CD4-positive, CD25-positive, alpha-beta regulatory T cell (primary cell): ENCODE measurements around the gene ATE1. TPM values are rescaled to one million over a fixed set of nuclear protein-coding genes. Genes with fewer than 3 reads are reported as not detected.
"Not testable (repeated sequence)": the region's sequence is repeated elsewhere in the genome, so short reads cannot be mapped to it uniquely, and the experiment has no call there.

Source experiments
- ATAC-seq, 2 donors: fragments of 150-1000 bp; cut with Tn5 transposase; one replicate each; pipeline ENCODE4 v1.10.0; 2021; ENCODE audit warnings: low read depth in 2 of 2, moderate number of reproducible peaks in 2 of 2, moderate library complexity in 1 of 2
- DNase-seq, 3 donors: peaks; one replicate each; pipeline versions ENCODE4 v3.0.0 to v3.0.0-alpha.2; 2012 to 2022; ENCODE audit warnings: mixed read lengths in 1 of 3
- H3K27ac ChIP-seq: one replicate; pipeline ENCODE4 v1.7.0; 2013; ENCODE audit warnings: mild to moderate bottlenecking, low read length; ENCODE audit not compliant: insufficient read depth, poor library complexity, severe bottlenecking
- H3K27me3 ChIP-seq: one replicate; pipeline ENCODE4 v1.7.0; 2013; ENCODE audit warnings: low read length; ENCODE audit not compliant: control insufficient read depth, insufficient read depth
- H3K36me3 ChIP-seq: one replicate; pipeline ENCODE4 v1.7.0; 2013; ENCODE audit warnings: mild to moderate bottlenecking, low read length, moderate library complexity; ENCODE audit not compliant: control insufficient read depth, insufficient read depth
- H3K4me1 ChIP-seq: 2 replicates; pipeline ENCODE4 v1.7.0; 2013; ENCODE audit warnings: mild to moderate bottlenecking, low read length; ENCODE audit not compliant: insufficient read depth, control insufficient read depth, poor library complexity, severe bottlenecking
- H3K4me3 ChIP-seq: one replicate; pipeline ENCODE4 v1.7.0; 2013; ENCODE audit warnings: low read depth, mild to moderate bottlenecking, low read length, moderate library complexity
- H3K9me3 ChIP-seq, 2 experiments: 1 replicate in 1 of 2; 2 replicates in 1 of 2; pipeline ENCODE4 v1.7.0; 2013; ENCODE audit warnings: low read length in 2 of 2, mild to moderate bottlenecking in 1 of 2, moderate library complexity in 1 of 2; ENCODE audit not compliant: control insufficient read depth in 2 of 2
- H3K27ac Mint-ChIP-seq, 3 donors: one replicate each; pipeline ENCODE4 v1.8.0; 2020 to 2022; ENCODE audit warnings: mild to moderate bottlenecking in 3 of 3, mixed read lengths in 3 of 3, moderate library complexity in 2 of 3
- H3K27me3 Mint-ChIP-seq: one replicate; pipeline ENCODE4 v1.8.0; 2022; ENCODE audit warnings: mild to moderate bottlenecking, mixed read lengths
- H3K36me3 Mint-ChIP-seq: one replicate; pipeline ENCODE4 v1.8.0; 2020; ENCODE audit warnings: mixed read lengths
- H3K4me1 Mint-ChIP-seq, 4 donors: one replicate each; pipeline ENCODE4 v1.8.0; 2020 to 2022; ENCODE audit warnings: mixed read lengths in 4 of 4, mild to moderate bottlenecking in 1 of 4
- H3K4me3 Mint-ChIP-seq, 4 donors: one replicate each; pipeline ENCODE4 v1.8.0; 2020 to 2022; ENCODE audit warnings: mild to moderate bottlenecking in 4 of 4, mixed read lengths in 4 of 4, moderate library complexity in 3 of 4
- H3K9me3 Mint-ChIP-seq, 7 donors: one replicate each; pipeline ENCODE4 v1.8.0; 2020 to 2022; ENCODE audit warnings: mixed read lengths in 7 of 7, mild to moderate bottlenecking in 3 of 7, moderate library complexity in 2 of 7
- polyA plus RNA-seq, 4 donors: library from polyadenylated mRNA; unstranded; fragments of 300-500 nt; fragmentation: Illumina TruSeq; gene quantifications; one replicate each; pipeline ENCODE4 v1.2.3, GENCODE V29; 2021
- total RNA-seq: library from RNA; stranded (reverse); gene quantifications from one replicate; pipeline ENCODE4 v1.2.3, GENCODE V29; 2022

Gene ATE1
- total RNA-seq (34.5 TPM), polyA plus RNA-seq (10 to 100 TPM; 29.9 to 39.5 (median 34.3) TPM)

GRCh38 chr10:121927841-121928527, at the start of gene ATE1:
ATE1 (minus strand) TSS chr10:121928031; CDS start chr10:121927949, 82 bp downstream.
- ATAC-seq (peak; percentile 97 to 98), DNase-seq (peak; percentile 78 to 89 (median 81))
- Mint-ChIP-seq H3K4me1 (peaks cover 12 to 45% (median 29%) of the 10 kb centered on the region in 4 donors), H3K4me3 (peak within 1 kb of the TSS; percentile 90 to 99 (median 92)), H3K27me3 (no peaks in the 10 kb centered on the region), H3K9me3 (peaks cover 0 to 2% (median 0%) of the 10 kb centered on the region in 7 donors), H3K27ac (peak within 1 kb of the TSS; percentile 89 to 98 (median 97)), H3K36me3 (peaks cover 1% of the 10 kb centered on the region)
- Histone ChIP-seq H3K4me3 (peak within 1 kb of the TSS; percentile 95), H3K27ac (peak within 1 kb of the TSS; percentile 85), H3K36me3 (no peaks in the 10 kb centered on the region), H3K4me1 (peaks cover 21% of the 10 kb centered on the region), H3K27me3 (no peaks in the 10 kb centered on the region), H3K9me3 (no peaks in the 10 kb centered on the region)

DNA sequence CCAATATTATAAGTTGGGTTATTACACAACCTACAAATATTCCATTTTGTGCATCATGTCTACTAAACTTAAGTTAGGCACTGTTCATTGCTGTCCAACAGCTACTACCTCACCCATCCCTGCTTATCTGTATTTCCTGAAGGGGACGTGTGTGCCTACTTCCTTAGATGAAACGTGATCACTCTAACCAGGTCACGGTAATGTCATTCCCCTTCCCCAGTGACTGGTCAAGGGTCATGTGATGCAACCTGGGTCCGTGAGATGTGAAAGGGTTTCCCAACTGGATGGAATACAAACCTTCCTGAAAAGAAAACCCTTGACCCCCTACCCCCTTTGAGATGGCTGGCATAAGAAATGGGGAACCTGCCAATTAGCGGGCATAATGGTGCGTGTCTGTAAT, 48.8 kb upstream of the ATE1 start:
- H3K27me3 Mint-ChIP-seq: peaks cover 2% of the 10 kb centered on the region
- H3K9me3 Mint-ChIP-seq: peaks cover 0 to 2% (median 0%) of the 10 kb centered on the region in 7 donors
- DNase-seq (no peak), ATAC-seq (no peak)
- H3K4me3 Mint-ChIP-seq: peak overlapping the region; percentile 73 to 85 (median 78)
- no peak overlapping the region for H3K27ac Mint-ChIP-seq
- no peaks in the 10 kb centered on the region for H3K27me3 ChIP-seq
- H3K4me3 ChIP-seq: no peak overlapping the region
- H3K4me1 ChIP-seq: peaks cover 19% of the 10 kb centered on the region
- peaks cover 6% of the 10 kb centered on the region for H3K36me3 Mint-ChIP-seq
- H3K36me3 ChIP-seq: peaks cover 1% of the 10 kb centered on the region
- no peaks in the 10 kb centered on the region for H3K9me3 ChIP-seq
- H3K4me1 Mint-ChIP-seq: peaks cover 14 to 35% (median 19%) of the 10 kb centered on the region in 4 donors
- no peak overlapping the region for H3K27ac ChIP-seq

- H3K36me3 Mint-ChIP-seq: peaks cover 9% of the 10 kb centered on the region
- peak overlapping the region; percentile 85 for H3K4me3 ChIP-seq
- no peaks in the 10 kb centered on the region for H3K27me3 Mint-ChIP-seq
- no peak for ATAC-seq
- H3K4me3 Mint-ChIP-seq: peak overlapping the region; percentile 74 to 90 (median 84)
- H3K27ac Mint-ChIP-seq: peak overlapping the region in 1 of 3 donors; percentile 7
- H3K9me3 ChIP-seq: no peaks in the 10 kb centered on the region
- peaks cover 17 to 37% (median 23%) of the 10 kb centered on the region in 4 donors for H3K4me1 Mint-ChIP-seq
- H3K36me3 ChIP-seq: peaks cover 7% of the 10 kb centered on the region
- H3K9me3 Mint-ChIP-seq: peaks cover 0 to 2% (median 0%) of the 10 kb centered on the region in 7 donors
- peak overlapping the region; percentile 63 for H3K27ac ChIP-seq
- H3K27me3 ChIP-seq: no peaks in the 10 kb centered on the region
- H3K4me1 ChIP-seq: peaks cover 19% of the 10 kb centered on the region
- no peak for DNase-seq
These were observed 47.7 kb upstream of the ATE1 start for GRCh38 chr10:121975295-121976086.

DNA sequence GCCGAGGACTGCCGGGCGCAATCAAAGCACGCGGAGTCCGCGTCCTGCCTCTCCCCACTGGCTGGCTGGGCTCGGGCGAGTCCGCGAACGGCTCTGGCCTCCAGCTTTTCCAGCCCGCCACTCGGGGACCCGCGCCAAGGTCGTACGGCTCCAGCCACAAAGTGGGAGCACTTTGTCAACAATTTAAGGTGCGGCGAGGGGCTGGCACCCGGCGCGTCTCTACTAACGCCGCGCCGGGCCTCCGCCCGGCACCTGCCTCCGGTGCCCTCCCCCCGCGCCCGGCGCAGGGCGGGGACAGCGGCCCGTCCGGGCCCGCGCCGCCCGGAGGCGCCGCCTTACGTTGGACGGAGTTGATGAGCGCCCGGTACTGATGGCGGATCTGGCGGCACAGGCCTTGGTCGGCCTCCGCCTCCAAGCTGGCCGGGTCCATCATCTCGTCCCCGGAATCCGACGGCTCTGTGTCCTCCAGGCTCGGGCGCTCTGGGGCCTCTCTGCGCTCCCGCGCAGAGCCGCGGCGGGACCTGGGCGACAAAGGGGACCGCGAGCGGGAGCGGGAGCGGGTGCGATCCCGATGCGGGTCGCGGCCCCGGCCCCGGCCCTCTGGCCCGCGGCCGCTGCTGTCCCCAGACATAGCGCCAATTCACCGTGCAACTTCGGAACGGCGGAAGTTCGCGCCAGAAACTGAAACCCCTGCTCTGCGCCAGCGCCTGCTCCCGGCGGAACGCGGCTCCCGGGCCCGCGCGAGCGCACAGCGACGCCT, 46.9 kb upstream of the ATE1 start, which contains the start of gene NSMCE4A:
Gene NSMCE4A (minus strand): TSS at position 683 of the 760 bp plus-strand sequence. CDS start 52 bp downstream, at position 631.
- DNase-seq (peak; percentile 30 to 85 (median 68)), ATAC-seq (peak; percentile 84)
- H3K9me3 Mint-ChIP-seq: no peaks in the 10 kb centered on the region
- peaks cover 17 to 37% (median 23%) of the 10 kb centered on the region in 4 donors for H3K4me1 Mint-ChIP-seq
- H3K4me3 ChIP-seq: peak within 1 kb of the TSS; percentile 85
- peaks cover 9% of the 10 kb centered on the region for H3K36me3 Mint-ChIP-seq
- H3K36me3 ChIP-seq: peaks cover 11% of the 10 kb centered on the region
- peak within 1 kb of the TSS in 1 of 3 donors; percentile 7 for H3K27ac Mint-ChIP-seq
- H3K4me3 Mint-ChIP-seq: peak within 1 kb of the TSS; percentile 83 to 94 (median 84)
- peak within 1 kb of the TSS; percentile 63 for H3K27ac ChIP-seq
- H3K4me1 ChIP-seq: peaks cover 19% of the 10 kb centered on the region
- H3K9me3 ChIP-seq: no peaks in the 10 kb centered on the region
- no peaks in the 10 kb centered on the region for H3K27me3 ChIP-seq
- no peaks in the 10 kb centered on the region for H3K27me3 Mint-ChIP-seq

DNA sequence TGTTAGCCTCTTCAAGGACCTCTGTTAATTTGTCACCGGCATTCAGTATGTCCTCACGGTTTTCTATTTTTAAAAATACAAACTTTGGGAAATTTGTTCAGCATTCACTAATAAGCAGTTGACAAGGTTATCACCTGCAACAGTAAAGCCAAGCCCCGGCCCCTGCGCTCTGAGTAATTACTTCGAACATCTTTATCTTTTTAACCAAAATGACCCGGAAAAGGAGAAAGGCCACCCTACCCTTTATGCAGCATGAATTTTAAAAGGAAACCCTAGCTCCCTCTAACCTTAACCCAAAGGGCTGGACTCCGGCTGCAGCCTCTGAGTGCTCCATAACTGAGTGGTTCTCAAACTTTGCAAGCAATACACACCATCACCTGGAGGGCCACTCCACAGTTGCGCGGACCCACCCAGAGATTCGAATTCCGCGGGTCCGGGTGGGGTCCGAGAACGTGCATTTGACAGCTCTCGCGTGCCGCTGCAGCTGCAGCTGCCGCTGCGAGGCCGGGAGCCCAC, 46.2 kb upstream of the ATE1 start:
- Mint-ChIP-seq H3K36me3 (peaks cover 9% of the 10 kb centered on the region), H3K4me1 (peaks cover 17 to 37% (median 23%) of the 10 kb centered on the region in 4 donors), H3K27ac (no peak overlapping the region), H3K9me3 (no peaks in the 10 kb centered on the region), H3K27me3 (no peaks in the 10 kb centered on the region), H3K4me3 (peak overlapping the region; percentile 81 to 94 (median 83))
- H3K4me3 ChIP-seq: peak overlapping the region; percentile 85
- H3K36me3 ChIP-seq: peaks cover 15% of the 10 kb centered on the region
- H3K27me3 ChIP-seq: no peaks in the 10 kb centered on the region
- ATAC-seq (peak; percentile 12 to 15), DNase-seq (no peak)
- H3K9me3 ChIP-seq: no peaks in the 10 kb centered on the region
- H3K4me1 ChIP-seq: peaks cover 19% of the 10 kb centered on the region
- peak overlapping the region; percentile 63 for H3K27ac ChIP-seq

- ATAC-seq, H3K4me3 Mint-ChIP-seq, H3K4me3 ChIP-seq, DNase-seq, H3K27ac ChIP-seq, H3K9me3 ChIP-seq, H3K27me3 Mint-ChIP-seq, H3K27ac Mint-ChIP-seq, H3K9me3 Mint-ChIP-seq, H3K27me3 ChIP-seq: not testable (repeated sequence)
- H3K36me3 Mint-ChIP-seq: peaks cover 30% of the 10 kb centered on the region
- Histone ChIP-seq H3K36me3 (peaks cover 58% of the 10 kb centered on the region), H3K4me1 (peaks cover 11% of the 10 kb centered on the region)
- H3K4me1 Mint-ChIP-seq: peaks cover 16 to 26% (median 23%) of the 10 kb centered on the region in 4 donors
These were observed 41.3 kb upstream of the ATE1 start for GRCh38 chr10:121969086-121969485.

GRCh38 chr10:121965996-121966395, 38.2 kb upstream of the ATE1 start:
- Histone ChIP-seq H3K27me3 (no peaks in the 10 kb centered on the region), H3K9me3 (no peaks in the 10 kb centered on the region), H3K27ac (no peak overlapping the region), H3K4me1 (no peaks in the 10 kb centered on the region), H3K4me3 (no peak overlapping the region), H3K36me3 (peaks cover 60% of the 10 kb centered on the region)
- peaks cover 27% of the 10 kb centered on the region for H3K36me3 Mint-ChIP-seq
- H3K9me3 Mint-ChIP-seq: no peaks in the 10 kb centered on the region
- DNase-seq (no peak), ATAC-seq (no peak)
- peak overlapping the region in 1 of 3 donors; percentile 32 for H3K27ac Mint-ChIP-seq
- no peaks in the 10 kb centered on the region for H3K27me3 Mint-ChIP-seq
- H3K4me1 Mint-ChIP-seq: peaks cover 0 to 6% (median 4%) of the 10 kb centered on the region in 4 donors
- H3K4me3 Mint-ChIP-seq: no peak overlapping the region
